Liver (tissue), 3 donors: ENCODE results near the gene ITGA5.
A peak's percentile ranks its signal among the peaks of the same experiment; 100 is the strongest.

Source experiments
- FOXA1 ChIP-seq: IDR thresholded peaks from 2 replicates; pipeline ENCODE4 v1.6.1; 2016; ENCODE audit warnings: antibody characterized with exemption
- GABPA ChIP-seq, 2 donors: IDR thresholded peaks in 1 of 2; conservative IDR thresholded peaks in 1 of 2; 2 replicates each; pipeline ENCODE4 v1.6.1; 2016; ENCODE audit warnings: antibody characterized with exemption in 2 of 2, mild to moderate bottlenecking in 1 of 2, moderate library complexity in 1 of 2
- HNF4A ChIP-seq, 2 donors: conservative IDR thresholded peaks; 2 replicates each; pipeline ENCODE4 v1.6.1; 2016; ENCODE audit warnings: antibody characterized with exemption in 2 of 2, mild to moderate bottlenecking in 2 of 2
- JUND ChIP-seq, 2 donors: IDR thresholded peaks; 2 replicates each; pipeline ENCODE4 v1.6.1; 2016; ENCODE audit warnings: antibody characterized with exemption in 2 of 2
- NR2F2 ChIP-seq: IDR thresholded peaks from 2 replicates; pipeline ENCODE4 v1.6.1; 2016; ENCODE audit warnings: antibody characterized with exemption
- RAD21 ChIP-seq, 2 donors: IDR thresholded peaks; 2 replicates each; pipeline ENCODE4 v1.6.1; 2016; ENCODE audit warnings: antibody characterized with exemption in 2 of 2, mild to moderate bottlenecking in 2 of 2
- SP1 ChIP-seq: IDR thresholded peaks from 2 replicates; pipeline ENCODE4 v1.6.1; 2018; ENCODE audit warnings: antibody characterized with exemption, mild to moderate bottlenecking
- TAF1 ChIP-seq: conservative IDR thresholded peaks from 2 replicates; pipeline ENCODE4 v1.6.1; 2016; ENCODE audit warnings: antibody characterized with exemption, mild to moderate bottlenecking
- YY1 ChIP-seq: IDR thresholded peaks from 2 replicates; pipeline ENCODE4 v1.6.1; 2016; ENCODE audit warnings: antibody characterized with exemption, mild to moderate bottlenecking
- TF ChIP-seq, protein P1 (sequence below): fragments of 150-350 bp; IDR thresholded peaks from 2 replicates; pipeline ENCODE4 v1.5.1; 2017; ENCODE audit warnings: improper control_type of control experiment, low read depth, low read length; ENCODE audit not compliant: missing input control
- TF ChIP-seq, protein P2 (sequence below): IDR thresholded peaks from 2 replicates; pipeline ENCODE4 v1.6.1; 2016; ENCODE audit warnings: antibody characterized with exemption
- TF ChIP-seq, protein P3 (sequence below): IDR thresholded peaks from 2 replicates; pipeline ENCODE4 v1.6.1; 2016; ENCODE audit warnings: antibody characterized with exemption, mild to moderate bottlenecking
- TF ChIP-seq, protein P4 (sequence below): IDR thresholded peaks from 2 replicates; pipeline ENCODE4 v1.6.1; 2016; ENCODE audit warnings: antibody characterized with exemption
- TF ChIP-seq, protein P5 (sequence below): IDR thresholded peaks from 2 replicates; pipeline ENCODE4 v1.6.1; 2016; ENCODE audit warnings: antibody characterized with exemption
- donor health status: healthy.
- donor health status: healthy.

GRCh38 chr12:54352891-54353874, 65.9 kb downstream of the ITGA5 start:
- TF ChIP-seq SP1 (peak; percentile 98), GABPA (IDR thresholded peaks at IDR 0.05 in 1 of 2, conservative IDR thresholded peaks at IDR 0.05 in 1 of 2) (no peak), FOXA1 (peak; percentile 86), JUND (IDR thresholded peaks at IDR 0.05) (peak; percentile 89 to 97), HNF4A (conservative IDR thresholded peaks at IDR 0.05) (peak; percentile 90 to 91), RAD21 (IDR thresholded peaks at IDR 0.05) (peak; percentile 29 to 48), NR2F2 (no peak), TAF1 (peak; percentile 63), YY1 (peak; percentile 29)
- TF ChIP-seq, protein P1, sequence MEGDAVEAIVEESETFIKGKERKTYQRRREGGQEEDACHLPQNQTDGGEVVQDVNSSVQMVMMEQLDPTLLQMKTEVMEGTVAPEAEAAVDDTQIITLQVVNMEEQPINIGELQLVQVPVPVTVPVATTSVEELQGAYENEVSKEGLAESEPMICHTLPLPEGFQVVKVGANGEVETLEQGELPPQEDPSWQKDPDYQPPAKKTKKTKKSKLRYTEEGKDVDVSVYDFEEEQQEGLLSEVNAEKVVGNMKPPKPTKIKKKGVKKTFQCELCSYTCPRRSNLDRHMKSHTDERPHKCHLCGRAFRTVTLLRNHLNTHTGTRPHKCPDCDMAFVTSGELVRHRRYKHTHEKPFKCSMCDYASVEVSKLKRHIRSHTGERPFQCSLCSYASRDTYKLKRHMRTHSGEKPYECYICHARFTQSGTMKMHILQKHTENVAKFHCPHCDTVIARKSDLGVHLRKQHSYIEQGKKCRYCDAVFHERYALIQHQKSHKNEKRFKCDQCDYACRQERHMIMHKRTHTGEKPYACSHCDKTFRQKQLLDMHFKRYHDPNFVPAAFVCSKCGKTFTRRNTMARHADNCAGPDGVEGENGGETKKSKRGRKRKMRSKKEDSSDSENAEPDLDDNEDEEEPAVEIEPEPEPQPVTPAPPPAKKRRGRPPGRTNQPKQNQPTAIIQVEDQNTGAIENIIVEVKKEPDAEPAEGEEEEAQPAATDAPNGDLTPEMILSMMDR = no peak
- TF ChIP-seq, protein P2, sequence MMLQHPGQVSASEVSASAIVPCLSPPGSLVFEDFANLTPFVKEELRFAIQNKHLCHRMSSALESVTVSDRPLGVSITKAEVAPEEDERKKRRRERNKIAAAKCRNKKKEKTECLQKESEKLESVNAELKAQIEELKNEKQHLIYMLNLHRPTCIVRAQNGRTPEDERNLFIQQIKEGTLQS = peak; percentile 81
- TF ChIP-seq, protein P3, sequence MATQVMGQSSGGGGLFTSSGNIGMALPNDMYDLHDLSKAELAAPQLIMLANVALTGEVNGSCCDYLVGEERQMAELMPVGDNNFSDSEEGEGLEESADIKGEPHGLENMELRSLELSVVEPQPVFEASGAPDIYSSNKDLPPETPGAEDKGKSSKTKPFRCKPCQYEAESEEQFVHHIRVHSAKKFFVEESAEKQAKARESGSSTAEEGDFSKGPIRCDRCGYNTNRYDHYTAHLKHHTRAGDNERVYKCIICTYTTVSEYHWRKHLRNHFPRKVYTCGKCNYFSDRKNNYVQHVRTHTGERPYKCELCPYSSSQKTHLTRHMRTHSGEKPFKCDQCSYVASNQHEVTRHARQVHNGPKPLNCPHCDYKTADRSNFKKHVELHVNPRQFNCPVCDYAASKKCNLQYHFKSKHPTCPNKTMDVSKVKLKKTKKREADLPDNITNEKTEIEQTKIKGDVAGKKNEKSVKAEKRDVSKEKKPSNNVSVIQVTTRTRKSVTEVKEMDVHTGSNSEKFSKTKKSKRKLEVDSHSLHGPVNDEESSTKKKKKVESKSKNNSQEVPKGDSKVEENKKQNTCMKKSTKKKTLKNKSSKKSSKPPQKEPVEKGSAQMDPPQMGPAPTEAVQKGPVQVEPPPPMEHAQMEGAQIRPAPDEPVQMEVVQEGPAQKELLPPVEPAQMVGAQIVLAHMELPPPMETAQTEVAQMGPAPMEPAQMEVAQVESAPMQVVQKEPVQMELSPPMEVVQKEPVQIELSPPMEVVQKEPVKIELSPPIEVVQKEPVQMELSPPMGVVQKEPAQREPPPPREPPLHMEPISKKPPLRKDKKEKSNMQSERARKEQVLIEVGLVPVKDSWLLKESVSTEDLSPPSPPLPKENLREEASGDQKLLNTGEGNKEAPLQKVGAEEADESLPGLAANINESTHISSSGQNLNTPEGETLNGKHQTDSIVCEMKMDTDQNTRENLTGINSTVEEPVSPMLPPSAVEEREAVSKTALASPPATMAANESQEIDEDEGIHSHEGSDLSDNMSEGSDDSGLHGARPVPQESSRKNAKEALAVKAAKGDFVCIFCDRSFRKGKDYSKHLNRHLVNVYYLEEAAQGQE = peak; percentile 86
- TF ChIP-seq, protein P4, sequence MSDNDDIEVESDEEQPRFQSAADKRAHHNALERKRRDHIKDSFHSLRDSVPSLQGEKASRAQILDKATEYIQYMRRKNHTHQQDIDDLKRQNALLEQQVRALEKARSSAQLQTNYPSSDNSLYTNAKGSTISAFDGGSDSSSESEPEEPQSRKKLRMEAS = peak; percentile 66
- TF ChIP-seq, protein P5, sequence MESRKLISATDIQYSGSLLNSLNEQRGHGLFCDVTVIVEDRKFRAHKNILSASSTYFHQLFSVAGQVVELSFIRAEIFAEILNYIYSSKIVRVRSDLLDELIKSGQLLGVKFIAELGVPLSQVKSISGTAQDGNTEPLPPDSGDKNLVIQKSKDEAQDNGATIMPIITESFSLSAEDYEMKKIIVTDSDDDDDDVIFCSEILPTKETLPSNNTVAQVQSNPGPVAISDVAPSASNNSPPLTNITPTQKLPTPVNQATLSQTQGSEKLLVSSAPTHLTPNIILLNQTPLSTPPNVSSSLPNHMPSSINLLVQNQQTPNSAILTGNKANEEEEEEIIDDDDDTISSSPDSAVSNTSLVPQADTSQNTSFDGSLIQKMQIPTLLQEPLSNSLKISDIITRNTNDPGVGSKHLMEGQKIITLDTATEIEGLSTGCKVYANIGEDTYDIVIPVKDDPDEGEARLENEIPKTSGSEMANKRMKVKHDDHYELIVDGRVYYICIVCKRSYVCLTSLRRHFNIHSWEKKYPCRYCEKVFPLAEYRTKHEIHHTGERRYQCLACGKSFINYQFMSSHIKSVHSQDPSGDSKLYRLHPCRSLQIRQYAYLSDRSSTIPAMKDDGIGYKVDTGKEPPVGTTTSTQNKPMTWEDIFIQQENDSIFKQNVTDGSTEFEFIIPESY = peak; percentile 19
